SK-N-MC (cell line): ENCODE data around the gene TRIP10.

Source experiments
- EZH2 ChIP-seq: fragments of 200-600 bp; sonication (generic); IDR thresholded peaks from one replicate; pipeline ENCODE4 v1.6.1; 2017; ENCODE audit warnings: antibody characterized with exemption
- FOXP2 ChIP-seq: optimal IDR thresholded peaks from 2 replicates; pipeline ENCODE3; 2011; ENCODE audit warnings: mild to moderate bottlenecking, moderate library complexity; ENCODE audit not compliant: insufficient read depth; ENCODE audit errors: extremely low read length, control extremely low read depth
- POLR2AphosphoS5 ChIP-seq: IDR thresholded peaks from 2 replicates; pipeline ENCODE4 v1.6.1; 2012; ENCODE audit warnings: mild to moderate bottlenecking, low read depth, low read length, borderline replicate concordance

DNA sequence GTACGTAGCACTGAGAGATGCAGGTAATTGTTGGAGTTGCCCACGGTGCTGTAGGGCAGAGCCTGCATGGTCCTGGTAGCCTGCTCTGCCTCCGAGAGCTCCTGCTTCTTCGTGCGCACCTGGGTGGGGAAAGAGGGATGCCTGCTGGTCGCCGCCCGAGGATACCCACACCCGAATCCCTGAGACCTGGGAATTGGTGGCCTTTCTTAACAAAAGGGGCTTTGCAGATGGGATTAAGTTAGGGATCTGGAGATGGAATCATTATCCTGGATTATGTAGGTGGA is 28.5 kb upstream of the TRIP10 start:
- no peak for TF ChIP-seq EZH2
- TF ChIP-seq POLR2AphosphoS5: no peak
- TF ChIP-seq FOXP2: no peak
